GM18861 (cell line): ENCODE results near the gene CCDC184.
"Not testable (repeated sequence)": the region's sequence is repeated elsewhere in the genome, so short reads cannot be mapped to it uniquely, and the experiment has no call there.

Experiments used
- ATAC-seq: cut with Tn5 transposase; IDR thresholded peaks from one replicate; pipeline ENCODE4 v1.9.1; 2021; ENCODE audit not compliant: unreplicated experiment

The CCDC184 gene

GRCh38 chr12:48201516-48201915 lies 18.1 kb downstream of the CCDC184 start:
- no peak for ATAC-seq

DNA sequence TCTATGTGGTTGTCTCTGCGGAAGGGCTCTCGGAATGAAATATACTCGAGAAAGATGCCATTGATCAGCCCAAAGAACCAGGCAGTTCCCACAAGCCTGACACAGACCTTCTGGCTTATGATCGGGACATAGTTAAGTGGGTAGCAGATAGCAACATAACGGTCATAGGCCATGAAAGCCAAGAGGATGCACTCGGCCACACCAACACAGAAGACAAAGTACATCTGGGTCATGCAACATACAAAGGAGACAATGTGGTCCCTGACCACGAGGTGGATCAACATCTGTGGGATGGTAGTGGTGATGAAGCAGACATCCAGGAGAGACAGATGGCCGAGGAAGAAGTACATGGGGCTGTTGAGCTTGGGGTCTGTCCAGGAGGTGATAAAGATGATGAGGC lies 19.3 kb downstream of the CCDC184 start:
- no peak for ATAC-seq

GRCh38 chr12:48203192-48203591 lies 19.7 kb downstream of the CCDC184 start, which contains the start of gene OR10AD1:
Gene OR10AD1, minus strand, starts transcription at chr12:48203292. Its CDS starts 0 bp downstream, at chr12:48203292.
- ATAC-seq = no peak

DNA sequence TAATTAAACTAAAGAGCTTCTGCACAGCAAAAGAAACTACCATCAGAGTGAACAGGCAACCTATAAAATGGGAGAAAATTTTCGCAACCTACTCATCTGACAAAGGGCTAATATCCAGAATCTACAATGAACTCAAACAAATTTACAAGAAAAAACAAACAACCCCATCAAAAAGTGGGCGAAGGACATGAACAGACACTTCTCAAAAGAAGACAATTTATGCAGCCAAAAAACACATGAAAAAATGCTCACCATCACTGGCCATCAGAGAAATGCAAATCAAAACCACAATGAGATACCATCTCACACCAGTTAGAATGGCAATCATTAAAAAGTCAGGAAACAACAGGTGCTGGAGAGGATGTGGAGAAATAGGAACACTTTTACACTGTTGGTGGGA lies 26.1 kb downstream of the CCDC184 start:
- ATAC-seq = not testable (repeated sequence)

- ATAC-seq = no peak
Measured at GRCh38 chr12:48216785-48217184, 33.3 kb downstream of the CCDC184 start.

GRCh38 chr12:48219631-48220030 lies 36.2 kb downstream of the CCDC184 start:
- ATAC-seq = no peak

GRCh38 chr12:48220701-48221100 lies 37.3 kb downstream of the CCDC184 start:
- no peak for ATAC-seq

GRCh38 chr12:48221645-48222044 lies 38.2 kb downstream of the CCDC184 start:
- no peak for ATAC-seq

DNA sequence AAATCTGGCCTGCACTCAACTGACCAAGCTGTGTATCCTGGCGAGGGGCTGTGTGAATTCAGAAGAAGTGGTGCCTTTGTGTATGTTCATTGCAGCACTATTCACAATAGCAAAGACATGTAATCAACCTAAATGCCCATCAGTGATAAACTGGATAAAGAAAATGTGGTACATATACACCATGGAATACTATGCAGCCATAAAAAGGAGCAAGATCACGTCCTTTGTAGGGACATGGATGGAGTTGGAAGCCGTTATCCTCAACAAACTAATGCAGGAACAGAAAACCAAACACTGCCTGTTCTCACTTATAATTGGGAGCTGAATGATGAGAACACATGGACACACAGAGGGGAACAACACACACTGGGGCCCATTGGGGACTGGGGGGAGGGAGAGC lies 41.1 kb downstream of the CCDC184 start:
- not testable (repeated sequence) for ATAC-seq

DNA sequence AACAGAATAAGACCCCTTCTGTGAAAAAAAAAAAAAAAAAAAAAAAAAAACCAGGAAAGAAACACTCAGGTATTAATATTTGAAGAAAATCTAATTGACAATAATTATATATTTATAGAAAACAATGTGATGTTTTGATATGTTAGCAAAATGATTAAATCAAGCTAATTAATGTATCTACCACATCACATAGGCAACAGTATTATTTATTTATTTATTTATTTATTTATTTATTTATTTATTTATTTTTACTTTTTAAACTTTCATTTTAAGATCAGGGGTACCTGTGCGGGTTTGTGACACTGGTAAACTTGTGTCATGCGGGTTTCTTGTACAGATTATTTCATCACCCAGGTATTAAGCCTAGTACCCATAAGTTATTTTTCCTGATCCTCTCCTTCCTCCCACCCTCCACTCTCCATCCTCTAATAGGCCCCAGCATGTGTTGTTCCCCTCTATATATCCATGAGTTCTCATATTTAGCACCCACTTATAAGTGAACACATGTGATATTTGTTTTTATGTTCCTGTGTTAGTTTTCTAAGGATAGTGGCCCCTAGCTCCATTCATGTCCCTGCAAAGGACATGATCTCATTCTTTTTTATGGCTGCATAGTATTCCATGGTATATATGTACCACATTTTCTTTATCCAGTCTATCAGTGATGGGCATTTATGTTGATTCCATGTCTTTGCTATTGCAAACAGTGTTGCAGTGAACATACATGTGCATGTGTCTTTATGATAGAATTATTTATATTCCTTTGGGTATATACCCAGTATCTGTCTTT lies 47.9 kb downstream of the CCDC184 start:
- not testable (repeated sequence) for ATAC-seq
